Thyroid gland (tissue), 4 donors: ENCODE measurements around the gene ANKDD1B. TPM values are rescaled to one million over a fixed set of nuclear protein-coding genes. Genes with fewer than 3 reads are reported as not detected.
"Not testable (repeated sequence)": the region's sequence is repeated elsewhere in the genome, so short reads cannot be mapped to it uniquely, and the experiment has no call there.

ENCODE experiments used
- DNase-seq, 2 donors: peaks; one replicate each; pipeline ENCODE4 v3.0.0-alpha.2; 2019
- H3K27ac ChIP-seq, 3 donors: fragments of 200-600 bp; sonication (generic); 1 replicate in 2 of 3; 2 replicates in 1 of 3; pipeline ENCODE4 v1.5.1; 2016 to 2019; ENCODE audit warnings: mild to moderate bottlenecking in 1 of 3, moderate library complexity in 1 of 3
- H3K27me3 ChIP-seq: fragments of 200-600 bp; sonication (generic); one replicate; pipeline ENCODE4 v1.5.1; 2019
- H3K36me3 ChIP-seq, 2 donors: fragments of 200-600 bp; sonication (generic); one replicate each; pipeline ENCODE4 v1.5.1; 2016 to 2019
- H3K4me1 ChIP-seq, 2 donors: fragments of 200-600 bp; sonication (generic); one replicate each; pipeline ENCODE4 v1.5.1; 2017 to 2019
- H3K4me3 ChIP-seq, 3 donors: fragments of 200-600 bp; sonication (generic); replicated peaks in 1 of 3; 1 replicate in 2 of 3; 2 replicates in 1 of 3; pipeline ENCODE4 v1.5.1; 2016; ENCODE audit warnings: mild to moderate bottlenecking in 1 of 3
- H3K9me3 ChIP-seq: fragments of 200-600 bp; sonication (generic); one replicate; pipeline ENCODE4 v1.5.1; 2017
- CTCF ChIP-seq, 6 experiments: fragments of 200-600 bp in 3 of 6; fragments of 450-650 bp in 3 of 6; sonication (generic) in 3 of 6; IDR thresholded peaks; one replicate each; pipeline ENCODE4 v1.5.1; 2016 to 2019; ENCODE audit warnings: antibody characterized with exemption in 6 of 6, mild to moderate bottlenecking in 2 of 6, inconsistent platforms in 1 of 6, moderate library complexity in 1 of 6
- POLR2A ChIP-seq, 2 donors: fragments of 450-650 bp; IDR thresholded peaks; one replicate each; pipeline ENCODE4 v1.6.1; 2017; ENCODE audit warnings: antibody characterized with exemption in 2 of 2, mild to moderate bottlenecking in 2 of 2, moderate library complexity in 1 of 2
- WGBS, 2 donors: methylation state at CpG; one replicate each; pipeline ENCODE4 v1.1.5; 2017; 5-methylcytosine and 5-hydroxymethylcytosine counted together
- intact Hi-C: fragments of 100-400 bp; cut with DNase I; formaldehyde crosslinking; loops from one replicate; pipeline ENCODE4 v1.15.1; 2023
- total RNA-seq, 4 donors: library from RNA; depleted of rRNA; stranded (reverse); fragments of >200 nt; gene quantifications; one replicate each; pipeline ENCODE4 v1.2.3, GENCODE V29; 2016

Gene ANKDD1B
- total RNA-seq, 4 donors from 2014 or later = 1.1 to 1.7 TPM; not detected in 2

GRCh38 chr5:75571547-75571946, 39.7 kb upstream of the ANKDD1B start:
- no peaks in the 10 kb centered on the region for H3K9me3 ChIP-seq
- intact Hi-C loops = no loop called here
- peaks cover 48 to 51% of the 10 kb centered on the region in 2 donors for H3K4me1 ChIP-seq
- H3K27ac ChIP-seq = peak overlapping the region in 2 of 3 donors; percentile 27 to 52
- no peak for TF ChIP-seq POLR2A (IDR thresholded peaks at IDR 0.05)
- TF ChIP-seq CTCF (IDR thresholded peaks at IDR 0.05) = no peak
- no peak overlapping the region for H3K4me3 ChIP-seq
- DNase-seq = no peak
- 77% methylated on average over 2 of the region's 2 CpGs for WGBS, 2 donors
- no peaks in the 10 kb centered on the region for H3K27me3 ChIP-seq
- H3K36me3 ChIP-seq = no peaks in the 10 kb centered on the region

- peaks cover 35 to 39% of the 10 kb centered on the region in 2 donors for H3K4me1 ChIP-seq
- H3K4me3 ChIP-seq = no peak overlapping the region
- TF ChIP-seq POLR2A (IDR thresholded peaks at IDR 0.05) = no peak
- no peak for TF ChIP-seq CTCF (IDR thresholded peaks at IDR 0.05)
- 21 to 23% methylated on average over 3 of the region's 3 CpGs for WGBS, 2 donors
- intact Hi-C loops = no loop called here
- H3K27ac ChIP-seq = peak overlapping the region; percentile 80 to 84 (median 83)
- DNase-seq = no peak
- H3K36me3 ChIP-seq = peaks cover 0 to 6% of the 10 kb centered on the region in 2 donors
- H3K27me3 ChIP-seq = no peaks in the 10 kb centered on the region
- H3K9me3 ChIP-seq = no peaks in the 10 kb centered on the region
These were observed 36.5 kb upstream of the ANKDD1B start for GRCh38 chr5:75574791-75575190.

- H3K9me3 ChIP-seq, intact Hi-C loops, H3K27ac ChIP-seq, H3K27me3 ChIP-seq, H3K36me3 ChIP-seq, H3K4me3 ChIP-seq, DNase-seq: not testable (repeated sequence)
- H3K4me1 ChIP-seq = peaks cover 20 to 22% of the 10 kb centered on the region in 2 donors
- 96 to 99% methylated on average over 8 of the region's 8 CpGs for whole genome bisulfite sequencing, 2 donors
These were observed 33.0 kb upstream of the ANKDD1B start for GRCh38 chr5:75578280-75578679.

GRCh38 chr5:75584641-75585040, 26.6 kb upstream of the ANKDD1B start:
- 95 to 97% methylated on average over 2 of the region's 2 CpGs for WGBS, 2 donors
- Histone ChIP-seq H3K36me3 (peaks cover 0 to 4% of the 10 kb centered on the region in 2 donors), H3K27me3 (no peaks in the 10 kb centered on the region), H3K9me3 (no peaks in the 10 kb centered on the region), H3K4me1 (peaks cover 0 to 4% of the 10 kb centered on the region in 2 donors), H3K4me3 (no peak overlapping the region), H3K27ac (no peak overlapping the region)
- intact Hi-C loops = no loop called here
- no peak for DNase-seq
- TF ChIP-seq POLR2A (IDR thresholded peaks at IDR 0.05) (no peak), CTCF (IDR thresholded peaks at IDR 0.05) (peak in 1 of 6 experiments; percentile 8)

GRCh38 chr5:75588666-75589065, 22.6 kb upstream of the ANKDD1B start:
- WGBS, 2 donors = 87 to 89% methylated on average over 3 of the region's 3 CpGs
- no peaks in the 10 kb centered on the region for H3K4me1 ChIP-seq
- TF ChIP-seq CTCF (IDR thresholded peaks at IDR 0.05) (no peak), POLR2A (IDR thresholded peaks at IDR 0.05) (no peak)
- peaks cover 3 to 7% of the 10 kb centered on the region in 2 donors for H3K36me3 ChIP-seq
- no peak overlapping the region for H3K27ac ChIP-seq
- no peaks in the 10 kb centered on the region for H3K27me3 ChIP-seq
- H3K9me3 ChIP-seq = no peaks in the 10 kb centered on the region
- no peak for DNase-seq
- H3K4me3 ChIP-seq = no peak overlapping the region
- intact Hi-C loops = no loop called here

GRCh38 chr5:75600535-75600934, 10.7 kb upstream of the ANKDD1B start:
- Histone ChIP-seq H3K4me3 (no peak overlapping the region), H3K27me3 (no peaks in the 10 kb centered on the region), H3K4me1 (no peaks in the 10 kb centered on the region), H3K9me3 (no peaks in the 10 kb centered on the region), H3K27ac (no peak overlapping the region), H3K36me3 (peaks cover 7 to 8% of the 10 kb centered on the region in 2 donors)
- DNase-seq = no peak
- intact Hi-C loops = no loop called here
- no peak for TF ChIP-seq CTCF (IDR thresholded peaks at IDR 0.05)
- no peak for TF ChIP-seq POLR2A (IDR thresholded peaks at IDR 0.05)
